IPS-NIHi11 (cell line): ENCODE measurements around the gene ZBTB14.

Experiments used
- DNase-seq: peaks from one replicate; pipeline ENCODE4 v3.0.0; 2012; ENCODE audit warnings: mixed read lengths, low spot score

The ZBTB14 gene

DNA sequence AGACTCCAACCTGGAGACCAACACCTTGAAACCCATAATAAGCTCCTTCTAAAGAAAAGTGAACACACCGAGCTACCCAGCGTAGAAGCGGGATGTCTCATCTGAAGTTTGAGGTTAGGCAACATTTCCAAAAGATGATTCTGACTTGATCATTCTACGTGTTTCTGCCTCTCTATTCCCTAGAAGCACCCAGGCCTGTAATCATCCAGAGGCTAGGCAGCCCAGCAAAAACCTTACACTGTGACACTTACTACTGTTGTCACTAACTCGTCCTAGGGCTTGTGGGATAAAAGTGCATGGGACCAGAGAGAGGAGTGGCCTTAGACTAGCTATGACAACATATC lies 1.4 kb downstream of the ZBTB14 start:
- no peak for DNase-seq

DNA sequence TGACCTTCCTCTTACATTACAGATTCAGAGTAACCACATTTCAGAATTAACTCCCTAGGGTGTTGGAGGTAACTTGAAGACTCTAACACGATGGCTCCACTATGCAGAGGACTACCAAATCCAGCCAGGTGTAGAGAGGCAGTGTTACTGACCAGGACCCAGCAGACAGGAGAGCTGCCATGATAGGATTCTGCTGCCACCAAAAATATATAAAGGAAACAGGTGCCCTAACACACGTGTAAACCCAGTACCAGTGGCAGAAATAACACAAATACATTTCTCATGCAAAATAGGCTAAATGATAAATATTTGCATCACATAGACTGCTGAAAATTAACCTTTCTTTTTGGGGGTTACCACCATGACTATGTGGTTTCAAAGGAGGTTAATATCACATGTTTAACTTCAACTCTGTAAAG lies 7.0 kb downstream of the ZBTB14 start:
- DNase-seq, result no peak

DNA sequence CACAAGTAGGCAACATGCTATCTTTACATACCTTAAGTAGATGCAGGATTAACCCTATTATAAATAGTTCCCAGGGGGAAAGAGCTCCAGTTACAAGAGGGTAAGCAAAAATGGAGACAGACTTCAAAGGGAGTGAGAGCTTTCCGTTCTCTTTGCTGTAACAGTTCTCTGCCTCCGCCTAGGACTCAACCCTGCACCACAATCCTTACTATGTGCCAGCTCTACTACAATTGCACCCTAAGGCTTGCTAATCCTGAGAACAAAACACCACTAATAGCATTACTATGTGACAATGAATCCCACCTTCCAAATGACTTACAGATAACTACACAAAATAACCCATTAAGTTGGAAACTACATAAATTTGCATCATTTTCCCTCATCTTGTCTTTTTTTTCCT lies 7.7 kb downstream of the ZBTB14 start:
- DNase-seq, result no peak

DNA sequence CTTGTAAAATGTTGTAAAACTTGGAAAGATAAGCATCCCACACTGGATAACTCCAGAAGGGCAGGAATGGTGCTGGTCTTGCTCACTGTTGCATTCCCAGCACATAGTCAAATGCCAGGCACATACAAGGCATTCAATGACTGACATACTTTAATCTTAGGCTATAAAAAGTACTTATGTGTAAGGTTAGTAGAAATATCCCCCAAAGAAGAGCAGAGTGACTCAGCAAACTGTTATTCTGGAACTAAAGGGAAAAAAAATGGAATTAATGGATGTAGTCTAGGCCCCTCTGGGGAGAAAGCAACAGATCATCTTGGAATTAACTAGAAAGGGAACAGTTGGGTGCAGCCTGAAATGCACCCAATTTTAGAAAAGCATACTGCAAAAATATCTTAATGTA lies 9.0 kb downstream of the ZBTB14 start:
- DNase-seq, result no peak

DNA sequence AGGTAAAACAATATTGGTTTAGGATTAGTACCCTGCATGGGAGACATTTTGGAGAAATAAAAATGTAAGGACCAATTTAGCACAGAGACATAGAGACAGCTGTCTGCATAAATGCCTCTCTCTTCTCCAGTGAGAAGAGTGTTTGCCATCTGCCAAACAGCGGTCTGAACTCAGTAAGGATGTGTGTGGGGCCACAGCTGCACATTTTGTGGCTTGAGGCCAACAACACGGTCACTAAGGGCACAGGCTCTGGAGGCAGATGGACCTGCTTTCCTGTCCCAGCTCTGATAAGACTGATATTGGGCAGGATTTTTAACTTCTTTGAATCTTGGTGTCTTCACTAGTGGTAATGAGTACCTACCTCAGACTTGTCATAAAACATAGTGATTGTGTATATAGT lies 10.2 kb downstream of the ZBTB14 start:
- no peak for DNase-seq

GRCh38 chr18:5284808-5285207 lies 10.7 kb downstream of the ZBTB14 start:
- no peak for DNase-seq

- no peak for DNase-seq
These were observed 12.8 kb downstream of the ZBTB14 start for GRCh38 chr18:5282770-5283169.

DNA sequence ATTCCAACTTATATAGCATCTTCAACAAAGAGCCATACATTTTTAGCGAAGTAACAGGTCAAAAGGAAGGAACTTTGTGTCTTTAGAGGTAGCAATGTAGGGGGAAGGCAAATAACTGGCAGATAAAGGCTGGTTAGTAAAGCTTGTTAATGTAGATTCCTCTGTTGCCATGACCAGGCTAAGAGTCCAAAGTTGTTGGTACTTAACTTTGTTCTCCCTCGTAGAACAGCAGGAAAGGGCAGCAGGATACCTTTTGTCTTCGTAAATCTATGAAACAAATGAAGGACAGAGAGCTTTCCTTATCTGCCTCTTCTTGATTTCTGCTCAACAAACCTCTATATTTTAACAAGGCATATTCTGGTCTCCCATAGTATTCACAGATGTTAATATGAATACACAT lies 18.6 kb downstream of the ZBTB14 start:
- DNase-seq, result peak; percentile 7

DNA sequence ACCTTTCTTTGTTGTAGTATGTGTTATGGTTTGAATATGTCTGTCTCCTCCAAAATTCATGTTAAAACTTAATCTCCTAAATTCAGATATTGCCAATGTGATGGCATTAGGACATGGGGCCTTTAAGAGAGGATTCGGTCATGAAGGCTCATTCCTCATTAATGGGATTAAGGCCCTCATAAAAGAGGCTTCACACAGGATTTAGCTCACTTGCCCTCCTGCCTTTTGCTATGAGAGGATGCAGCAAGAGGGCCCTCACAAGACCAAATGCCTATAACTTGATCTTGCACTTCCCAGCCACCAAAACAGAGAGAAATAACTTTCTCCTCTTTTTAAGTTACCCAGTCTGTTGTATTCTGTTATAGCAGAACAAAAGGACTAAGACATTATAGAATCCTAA lies 19.7 kb downstream of the ZBTB14 start:
- no peak for DNase-seq

- no peak for DNase-seq
These were observed 26.7 kb downstream of the ZBTB14 start for GRCh38 chr18:5268874-5269273.

- DNase-seq, result no peak
These were observed 28.8 kb downstream of the ZBTB14 start for GRCh38 chr18:5266721-5267120.

GRCh38 chr18:5253910-5254309 lies 41.6 kb downstream of the ZBTB14 start:
- DNase-seq, result no peak

GRCh38 chr18:5251117-5251516 lies 44.4 kb downstream of the ZBTB14 start:
- no peak for DNase-seq

DNA sequence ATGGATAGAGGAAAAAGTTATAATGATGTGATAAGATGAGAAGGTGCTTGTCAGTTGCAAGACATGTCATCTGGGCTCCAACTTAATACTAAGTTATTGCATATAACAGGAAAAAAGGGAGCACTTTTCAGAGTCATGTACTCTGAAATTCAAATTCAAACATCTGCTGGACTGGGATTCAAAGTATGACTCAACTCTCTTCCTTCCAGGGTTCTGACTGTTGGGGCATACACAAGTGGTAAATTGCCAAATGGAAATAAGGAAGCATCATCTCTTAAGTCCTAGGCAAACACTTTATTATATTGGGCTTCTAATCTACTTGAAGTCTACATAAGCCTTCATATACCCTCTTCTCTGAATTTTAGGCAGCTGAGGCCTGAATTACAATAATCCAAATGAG lies 44.9 kb downstream of the ZBTB14 start:
- no peak for DNase-seq

- no peak for DNase-seq
These were observed 50.6 kb downstream of the ZBTB14 start for GRCh38 chr18:5244941-5245340.

GRCh38 chr18:5239447-5239846 lies 56.1 kb downstream of the ZBTB14 start:
- no peak for DNase-seq
